B cell (primary cell): ENCODE measurements around the gene GLRA3.

ENCODE experiments used
- EZH2 ChIP-seq: IDR thresholded peaks from 2 replicates; pipeline ENCODE4 v1.6.1; 2012; ENCODE audit warnings: borderline replicate concordance, low read depth, mild to moderate bottlenecking, moderate library complexity, low read length; ENCODE audit not compliant: insufficient read depth, poor library complexity, severe bottlenecking
- TF ChIP-seq, protein P1 (sequence below): fragments of 200-600 bp; IDR thresholded peaks from one replicate; pipeline ENCODE4 v1.8.0; 2022; ENCODE audit warnings: antibody characterized with exemption, mild to moderate bottlenecking

GRCh38 chr4:174815282-174815681 is 13.8 kb downstream of the GLRA3 start:
- TF ChIP-seq EZH2, result no peak
- TF ChIP-seq, protein P1, sequence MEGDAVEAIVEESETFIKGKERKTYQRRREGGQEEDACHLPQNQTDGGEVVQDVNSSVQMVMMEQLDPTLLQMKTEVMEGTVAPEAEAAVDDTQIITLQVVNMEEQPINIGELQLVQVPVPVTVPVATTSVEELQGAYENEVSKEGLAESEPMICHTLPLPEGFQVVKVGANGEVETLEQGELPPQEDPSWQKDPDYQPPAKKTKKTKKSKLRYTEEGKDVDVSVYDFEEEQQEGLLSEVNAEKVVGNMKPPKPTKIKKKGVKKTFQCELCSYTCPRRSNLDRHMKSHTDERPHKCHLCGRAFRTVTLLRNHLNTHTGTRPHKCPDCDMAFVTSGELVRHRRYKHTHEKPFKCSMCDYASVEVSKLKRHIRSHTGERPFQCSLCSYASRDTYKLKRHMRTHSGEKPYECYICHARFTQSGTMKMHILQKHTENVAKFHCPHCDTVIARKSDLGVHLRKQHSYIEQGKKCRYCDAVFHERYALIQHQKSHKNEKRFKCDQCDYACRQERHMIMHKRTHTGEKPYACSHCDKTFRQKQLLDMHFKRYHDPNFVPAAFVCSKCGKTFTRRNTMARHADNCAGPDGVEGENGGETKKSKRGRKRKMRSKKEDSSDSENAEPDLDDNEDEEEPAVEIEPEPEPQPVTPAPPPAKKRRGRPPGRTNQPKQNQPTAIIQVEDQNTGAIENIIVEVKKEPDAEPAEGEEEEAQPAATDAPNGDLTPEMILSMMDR, result no peak
